Colonic mucosa (tissue), 4 donors: ENCODE measurements around the gene GOLGA8B. TPM values are rescaled to one million over a fixed set of nuclear protein-coding genes. Genes with fewer than 3 reads are reported as not detected.
"Not testable (repeated sequence)": the region's sequence is repeated elsewhere in the genome, so short reads cannot be mapped to it uniquely, and the experiment has no call there.

Source experiments
- DNase-seq: peaks from one replicate; pipeline ENCODE4 v3.0.0-alpha.2; 2020
- H3K27ac ChIP-seq: fragments of 200-600 bp; one replicate; pipeline ENCODE4 v1.8.0; 2021
- H3K27me3 ChIP-seq: fragments of 200-600 bp; one replicate; pipeline ENCODE4 v1.8.0; 2021
- H3K36me3 ChIP-seq: fragments of 200-600 bp; one replicate; pipeline ENCODE4 v1.8.0; 2021
- H3K4me1 ChIP-seq: fragments of 200-600 bp; one replicate; pipeline ENCODE4 v1.8.0; 2021; ENCODE audit warnings: mild to moderate bottlenecking
- H3K4me3 ChIP-seq: fragments of 200-600 bp; one replicate; pipeline ENCODE4 v1.8.0; 2021
- H3K9ac ChIP-seq, 2 donors: one replicate each; pipeline ENCODE4 v1.7.0; 2013; ENCODE audit warnings: control low read depth in 2 of 2, low read depth in 2 of 2, low read length in 2 of 2
- H3K9me3 ChIP-seq: fragments of 200-600 bp; one replicate; pipeline ENCODE4 v1.8.0; 2021
- intact Hi-C: fragments of 100-400 bp; cut with DNase I; formaldehyde crosslinking; loops from one replicate; pipeline ENCODE4 v1.14.1; 2022
- total RNA-seq, 2 donors: library from RNA; stranded (reverse); fragmentation: NEBNext Ultra II Directional in 1 of 2; extraction: Animal tissue kit (Norgen Biotek cat#: 25700) in 1 of 2; gene quantifications; one replicate each; pipeline ENCODE4 v1.2.1, GENCODE V29; 2021
- TF ChIP-seq, protein P1 (sequence below): fragments of 200-600 bp; IDR thresholded peaks from one replicate; pipeline ENCODE4 v1.8.0; 2022; ENCODE audit warnings: antibody characterized with exemption, mild to moderate bottlenecking
- donor health status: healthy.
- donor health status: DM: no; HTN: no; CAD: no.
- donor health status: DM: no; HTN: no; CAD: no.

The GOLGA8B gene, protein sequence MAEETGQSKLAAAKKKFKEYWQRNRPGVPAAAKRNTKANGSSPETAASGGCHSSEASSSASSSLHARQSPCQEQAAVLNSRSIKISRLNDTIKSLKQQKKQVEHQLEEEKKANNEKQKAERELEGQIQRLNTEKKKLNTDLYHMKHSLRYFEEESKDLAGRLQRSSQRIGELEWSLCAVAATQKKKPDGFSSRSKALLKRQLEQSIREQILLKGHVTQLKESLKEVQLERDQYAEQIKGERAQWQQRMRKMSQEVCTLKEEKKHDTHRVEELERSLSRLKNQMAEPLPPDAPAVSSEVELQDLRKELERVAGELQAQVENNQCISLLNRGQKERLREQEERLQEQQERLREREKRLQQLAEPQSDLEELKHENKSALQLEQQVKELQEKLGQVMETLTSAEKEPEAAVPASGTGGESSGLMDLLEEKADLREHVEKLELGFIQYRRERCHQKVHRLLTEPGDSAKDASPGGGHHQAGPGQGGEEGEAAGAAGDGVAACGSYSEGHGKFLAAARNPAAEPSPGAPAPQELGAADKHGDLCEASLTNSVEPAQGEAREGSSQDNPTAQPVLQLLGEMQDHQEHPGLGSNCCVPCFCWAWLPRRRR
- total RNA-seq, result 10 to 100 TPM; 10.2 to 20.7 TPM

DNA sequence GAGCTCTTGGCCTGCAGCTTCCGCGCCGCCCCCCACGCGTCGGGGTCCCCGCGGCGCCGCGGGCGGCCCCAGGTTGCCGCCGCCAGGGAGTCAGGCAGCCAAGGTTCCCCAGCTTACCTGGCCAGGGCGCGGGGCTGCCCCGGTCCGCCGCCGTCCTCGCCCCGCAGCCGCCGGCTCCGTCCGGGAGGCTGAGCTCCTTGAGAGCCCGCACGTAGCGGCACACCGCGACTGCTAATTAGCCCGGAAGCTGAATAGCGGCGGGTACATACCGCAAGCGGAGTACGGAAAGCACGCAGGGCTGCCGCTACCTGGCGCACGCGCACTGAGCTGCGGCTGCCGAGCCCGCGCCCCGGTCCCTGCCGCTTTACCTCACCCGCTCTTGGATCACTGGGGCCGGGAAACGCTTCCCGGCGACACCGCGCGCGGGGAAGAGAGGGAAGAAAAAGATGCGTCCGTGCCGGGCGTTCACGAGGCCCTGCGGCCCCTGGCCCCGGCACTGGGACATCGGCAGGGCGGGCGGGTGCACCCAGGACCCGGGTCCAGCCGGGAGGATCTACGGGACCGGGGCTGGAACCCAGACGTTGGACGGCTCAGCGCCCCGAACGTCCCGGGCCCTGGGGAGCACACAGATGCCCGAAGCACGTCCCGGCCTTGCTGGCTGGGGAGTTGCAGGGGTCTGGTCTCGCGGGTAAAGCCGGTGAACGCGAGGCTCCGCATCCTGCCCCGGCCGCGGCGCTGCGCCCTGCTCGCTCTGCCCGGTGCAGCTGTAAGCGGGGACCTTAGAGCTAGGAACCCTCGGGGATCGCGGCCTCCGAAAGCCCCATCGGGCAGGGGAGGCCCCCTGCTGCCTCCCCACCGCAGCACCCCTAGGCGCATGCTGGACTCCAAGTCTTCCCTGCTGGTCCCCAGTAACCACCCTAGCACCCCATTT is at the start of gene GOLGA8B:
TSS of gene GOLGA8B (minus strand) at position 253 of the 931 bp plus-strand sequence. CDS start 47,739 bp downstream, outside the sequence.
- Histone ChIP-seq H3K4me3 (peak within 1 kb of the TSS; percentile 82), H3K4me1 (no peaks in the 10 kb centered on the region), H3K9ac (peak within 1 kb of the TSS; percentile 26 to 63), H3K27me3 (peaks cover 5% of the 10 kb centered on the region), H3K27ac (no peak within 1 kb of the TSS), H3K9me3 (no peaks in the 10 kb centered on the region), H3K36me3 (no peaks in the 10 kb centered on the region)
- DNase-seq, result peak; percentile 77
- intact Hi-C loops, result loop anchor here (5.0 to 10.0 kb wide), 2 partner anchors 71 to 519 kb away; no protein-coding TSS in a partner anchor
- TF ChIP-seq, protein P1, sequence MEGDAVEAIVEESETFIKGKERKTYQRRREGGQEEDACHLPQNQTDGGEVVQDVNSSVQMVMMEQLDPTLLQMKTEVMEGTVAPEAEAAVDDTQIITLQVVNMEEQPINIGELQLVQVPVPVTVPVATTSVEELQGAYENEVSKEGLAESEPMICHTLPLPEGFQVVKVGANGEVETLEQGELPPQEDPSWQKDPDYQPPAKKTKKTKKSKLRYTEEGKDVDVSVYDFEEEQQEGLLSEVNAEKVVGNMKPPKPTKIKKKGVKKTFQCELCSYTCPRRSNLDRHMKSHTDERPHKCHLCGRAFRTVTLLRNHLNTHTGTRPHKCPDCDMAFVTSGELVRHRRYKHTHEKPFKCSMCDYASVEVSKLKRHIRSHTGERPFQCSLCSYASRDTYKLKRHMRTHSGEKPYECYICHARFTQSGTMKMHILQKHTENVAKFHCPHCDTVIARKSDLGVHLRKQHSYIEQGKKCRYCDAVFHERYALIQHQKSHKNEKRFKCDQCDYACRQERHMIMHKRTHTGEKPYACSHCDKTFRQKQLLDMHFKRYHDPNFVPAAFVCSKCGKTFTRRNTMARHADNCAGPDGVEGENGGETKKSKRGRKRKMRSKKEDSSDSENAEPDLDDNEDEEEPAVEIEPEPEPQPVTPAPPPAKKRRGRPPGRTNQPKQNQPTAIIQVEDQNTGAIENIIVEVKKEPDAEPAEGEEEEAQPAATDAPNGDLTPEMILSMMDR, result no peak

DNA sequence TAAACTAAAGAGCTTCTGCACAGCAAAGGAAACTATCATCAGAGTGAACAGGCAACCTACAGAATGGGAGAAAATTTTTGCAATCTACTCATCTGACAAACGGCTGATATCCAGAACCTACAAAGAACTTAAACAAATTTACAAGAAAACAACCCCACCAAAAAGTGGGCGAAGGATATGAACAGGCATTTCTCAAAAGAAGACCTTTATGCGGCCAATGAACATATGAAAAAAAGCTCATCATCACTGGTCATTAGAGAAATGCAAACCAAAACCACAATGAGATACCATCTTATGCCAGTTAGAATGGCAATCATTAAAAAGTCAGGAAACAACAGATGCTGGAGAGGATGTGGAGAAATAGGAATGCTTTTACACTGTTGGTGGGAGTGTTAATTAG is 49.7 kb upstream of the GOLGA8B start:
- H3K27me3 ChIP-seq, H3K27ac ChIP-seq, intact Hi-C loops, H3K36me3 ChIP-seq, DNase-seq, H3K9me3 ChIP-seq, H3K4me1 ChIP-seq, H3K4me3 ChIP-seq, H3K9ac ChIP-seq: not testable (repeated sequence)

DNA sequence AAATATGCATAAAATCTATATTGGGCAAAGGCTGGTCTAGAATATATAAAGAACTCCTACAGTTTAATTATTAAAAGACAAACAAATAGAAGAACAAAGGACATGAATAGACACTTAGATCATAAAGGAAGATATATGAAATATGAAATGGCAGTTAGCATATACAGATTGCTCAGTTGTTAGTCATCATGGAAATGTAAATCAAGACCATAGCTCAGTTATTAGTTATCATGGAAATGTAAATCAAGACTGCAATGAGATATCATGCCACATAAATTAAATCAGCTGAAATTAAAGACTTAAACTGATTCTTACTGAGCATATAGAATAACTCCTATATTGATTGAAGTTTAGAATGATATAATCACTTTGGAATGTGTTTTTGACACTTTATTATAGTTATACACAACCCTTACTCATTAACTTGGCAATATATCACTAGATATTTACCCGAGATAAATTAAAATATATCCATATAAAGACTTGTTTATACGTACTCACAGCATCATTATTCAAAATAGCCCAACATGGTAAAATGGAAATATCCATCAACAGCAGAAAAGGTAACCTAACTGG is 45.2 kb upstream of the GOLGA8B start:
- Histone ChIP-seq H3K9ac (no peak overlapping the region), H3K36me3 (no peaks in the 10 kb centered on the region), H3K9me3 (no peaks in the 10 kb centered on the region), H3K4me3 (no peak overlapping the region), H3K27me3 (no peaks in the 10 kb centered on the region), H3K4me1 (no peaks in the 10 kb centered on the region), H3K27ac (no peak overlapping the region)
- no peak for DNase-seq
- intact Hi-C loops, result no loop called here
- TF ChIP-seq, protein P1, result no peak

DNA sequence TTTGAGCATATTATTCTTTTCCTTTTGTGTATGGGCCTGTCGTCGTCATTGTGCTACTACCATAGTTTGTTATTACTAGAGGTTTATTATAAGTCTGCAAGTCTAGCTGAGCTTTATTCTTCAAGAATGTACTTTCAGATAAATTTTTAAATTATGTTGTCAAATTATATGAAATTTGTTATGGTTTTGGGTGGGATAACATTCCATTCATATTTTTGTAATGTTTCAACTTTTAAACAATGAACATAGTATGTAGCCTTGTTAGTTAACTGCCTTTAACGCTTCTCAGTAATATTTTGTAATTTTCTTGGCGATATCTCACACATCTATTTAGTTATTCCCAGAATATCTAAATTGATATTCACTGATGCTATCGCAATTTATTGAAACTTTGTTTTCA is 41.6 kb upstream of the GOLGA8B start:
- H3K36me3 ChIP-seq, result no peaks in the 10 kb centered on the region
- H3K9me3 ChIP-seq, result no peaks in the 10 kb centered on the region
- intact Hi-C loops, result no loop called here
- no peaks in the 10 kb centered on the region for H3K4me1 ChIP-seq
- H3K27me3 ChIP-seq, result no peaks in the 10 kb centered on the region
- DNase-seq, result no peak
- H3K27ac ChIP-seq, result no peak overlapping the region
- H3K4me3 ChIP-seq, result no peak overlapping the region
- no peak overlapping the region for H3K9ac ChIP-seq
- TF ChIP-seq, protein P1, result no peak

DNA sequence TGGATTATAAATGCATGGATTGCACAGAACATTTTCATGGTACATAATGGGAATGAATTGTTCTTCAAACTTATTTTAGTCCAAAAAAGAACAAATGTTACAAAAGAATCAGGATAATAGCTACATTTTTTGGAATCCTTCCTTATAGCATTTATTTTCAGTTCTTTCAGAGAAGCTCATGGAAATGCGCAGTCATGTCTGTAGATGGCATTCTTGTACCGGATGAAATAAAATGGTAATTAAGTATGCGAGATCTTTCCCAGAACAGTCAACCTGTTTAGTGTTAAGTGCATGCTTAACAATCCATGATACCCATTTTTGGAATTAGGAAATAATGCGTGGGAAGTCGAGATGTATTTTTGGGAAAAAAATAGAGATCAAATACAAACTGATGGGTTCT is 38.2 kb upstream of the GOLGA8B start:
- H3K27me3 ChIP-seq, result no peaks in the 10 kb centered on the region
- no peak overlapping the region for H3K27ac ChIP-seq
- no peak overlapping the region for H3K9ac ChIP-seq
- no peaks in the 10 kb centered on the region for H3K4me1 ChIP-seq
- DNase-seq, result no peak
- no peaks in the 10 kb centered on the region for H3K9me3 ChIP-seq
- H3K36me3 ChIP-seq, result no peaks in the 10 kb centered on the region
- TF ChIP-seq, protein P1, result no peak
- no peak overlapping the region for H3K4me3 ChIP-seq
- intact Hi-C loops, result no loop called here
